Activated T-helper 1 cell treated with anti-CD3 and anti-CD28 coated beads, Interleukin-12 subunit alpha, Interleukin-12 subunit beta, Interleukin-2, Interleukin-4 antibody, amounts not matched to agents 30 ng/mL and 10 ng/mL and 1 ng/mL, durations not matched to agents 14 hours and 24 hours and 36 hours (primary cell): ENCODE results near the gene IFRD2. TPM values are rescaled to one million over a fixed set of nuclear protein-coding genes. Genes with fewer than 3 reads are reported as not detected.
"Not testable (repeated sequence)": the region's sequence is repeated elsewhere in the genome, so short reads cannot be mapped to it uniquely, and the experiment has no call there.

Experiments used
- DNase-seq: peaks from one replicate; pipeline ENCODE4 v3.0.0; 2021; ENCODE audit warnings: low spot score
- H3K27ac Mint-ChIP-seq: one replicate; pipeline ENCODE4 v1.8.0; 2021; ENCODE audit warnings: mild to moderate bottlenecking, mixed read lengths
- H3K27me3 Mint-ChIP-seq: one replicate; pipeline ENCODE4 v1.8.0; 2022; ENCODE audit warnings: mild to moderate bottlenecking, moderate library complexity, mixed read lengths; ENCODE audit not compliant: insufficient read depth
- H3K36me3 Mint-ChIP-seq: one replicate; pipeline ENCODE4 v1.8.0; 2021; ENCODE audit warnings: low read depth, mixed read lengths
- H3K4me1 Mint-ChIP-seq: one replicate; pipeline ENCODE4 v1.8.0; 2021; ENCODE audit warnings: low read depth, mixed read lengths
- H3K4me3 Mint-ChIP-seq: one replicate; pipeline ENCODE4 v1.8.0; 2021; ENCODE audit warnings: mild to moderate bottlenecking, moderate library complexity, mixed read lengths
- H3K9me3 Mint-ChIP-seq: one replicate; pipeline ENCODE4 v1.8.0; 2021; ENCODE audit warnings: mixed read lengths
- intact Hi-C: fragments of 100-400 bp; cut with micrococcal nuclease; formaldehyde crosslinking; loops from one replicate; pipeline ENCODE4 v1.15.1; 2024
- total RNA-seq: library from RNA; stranded (reverse); gene quantifications from 2 replicates; pipeline ENCODE4 v1.2.3, GENCODE V29; 2022

IFRD2 gene
- total RNA-seq, 1 donor from 2014 or later: 215 TPM

DNA sequence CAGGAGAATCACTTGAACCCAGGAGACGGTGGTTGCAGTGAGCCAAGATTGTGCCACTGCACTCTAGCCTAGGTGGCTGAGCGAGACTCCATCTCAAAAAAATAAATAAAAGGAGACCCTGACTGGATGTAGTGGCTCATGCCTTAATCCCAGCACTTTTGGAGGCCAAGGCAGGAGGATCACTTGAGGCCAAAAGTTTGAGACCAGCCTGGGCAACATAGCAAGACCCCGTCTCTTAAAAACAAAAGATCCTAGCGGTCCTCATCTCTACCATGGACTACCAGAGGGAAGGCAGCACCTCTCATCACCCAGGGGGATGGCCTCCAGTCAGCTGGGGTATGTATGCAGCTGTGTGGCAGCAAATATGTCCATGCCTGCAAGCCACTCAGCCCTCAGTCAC, 30.0 kb downstream of the IFRD2 start:
- intact Hi-C loops, H3K27me3 Mint-ChIP-seq, DNase-seq, H3K36me3 Mint-ChIP-seq, H3K4me3 Mint-ChIP-seq, H3K4me1 Mint-ChIP-seq, H3K9me3 Mint-ChIP-seq, H3K27ac Mint-ChIP-seq: not testable (repeated sequence)

DNA sequence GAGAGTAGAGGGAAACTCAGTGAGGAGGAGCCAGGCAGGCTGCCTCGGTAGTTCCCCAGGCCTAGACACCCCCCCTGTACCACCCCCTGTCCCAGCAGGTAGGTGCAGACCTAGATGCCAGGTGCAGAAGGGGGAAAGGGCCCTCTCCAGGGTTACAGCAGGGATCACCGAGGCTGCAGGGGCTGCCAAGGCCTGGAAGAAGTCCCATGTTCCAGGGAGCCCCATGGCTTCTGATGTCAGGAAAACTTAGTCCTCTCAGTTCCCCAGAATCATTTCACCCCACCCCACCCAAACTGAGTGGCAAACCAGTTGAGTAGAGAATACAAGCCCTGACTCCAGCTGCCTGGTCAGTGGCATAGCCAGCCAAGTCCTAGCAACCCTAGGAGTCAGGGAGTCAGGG, 30.7 kb downstream of the IFRD2 start:
- H3K9me3 Mint-ChIP-seq: no peaks in the 10 kb centered on the region
- peak overlapping the region; percentile 33 for H3K4me3 Mint-ChIP-seq
- peaks cover 12% of the 10 kb centered on the region for H3K36me3 Mint-ChIP-seq
- H3K27ac Mint-ChIP-seq: peak overlapping the region; percentile 48
- peaks cover 5% of the 10 kb centered on the region for H3K27me3 Mint-ChIP-seq
- no peak for DNase-seq
- no peaks in the 10 kb centered on the region for H3K4me1 Mint-ChIP-seq
- intact Hi-C loops: loop anchor here (2.0 kb wide), 1 partner anchor 31 kb away; the partner anchor contains the start of gene IFRD2

DNA sequence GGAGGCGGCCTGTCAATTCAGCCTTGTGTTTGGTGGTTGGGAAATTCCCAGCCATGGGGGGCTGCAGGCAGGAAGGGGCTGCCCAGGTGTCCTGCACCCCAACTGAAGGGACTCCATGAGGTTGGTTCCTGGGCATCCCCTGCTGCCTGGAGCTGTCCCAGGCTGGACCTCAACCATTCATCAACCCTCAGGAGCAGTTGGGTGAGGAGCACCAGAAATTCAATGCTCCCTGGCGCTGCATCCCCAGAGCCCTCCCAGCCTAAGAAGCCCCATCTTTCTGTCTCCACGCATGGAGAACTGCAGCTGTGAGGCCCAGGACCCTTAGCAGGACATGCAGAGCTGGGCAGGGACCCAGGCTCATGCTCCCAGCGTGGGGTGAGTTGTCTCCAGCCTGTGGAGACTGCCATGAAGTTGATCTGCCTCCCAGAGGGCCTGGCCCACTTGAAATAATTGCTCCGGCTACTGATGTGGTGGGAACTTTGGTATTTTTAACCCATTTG, 31.2 kb downstream of the IFRD2 start:
- peaks cover 3% of the 10 kb centered on the region for H3K27me3 Mint-ChIP-seq
- H3K27ac Mint-ChIP-seq: peak overlapping the region; percentile 48
- intact Hi-C loops: loop anchor here (1.0 to 2.0 kb wide), 5 partner anchors 12 to 34 kb away; partner anchors contain the start of gene IFRD2
- H3K36me3 Mint-ChIP-seq: peaks cover 14% of the 10 kb centered on the region
- peak overlapping the region; percentile 51 for H3K4me3 Mint-ChIP-seq
- H3K4me1 Mint-ChIP-seq: no peaks in the 10 kb centered on the region
- H3K9me3 Mint-ChIP-seq: no peaks in the 10 kb centered on the region
- no peak for DNase-seq

DNA sequence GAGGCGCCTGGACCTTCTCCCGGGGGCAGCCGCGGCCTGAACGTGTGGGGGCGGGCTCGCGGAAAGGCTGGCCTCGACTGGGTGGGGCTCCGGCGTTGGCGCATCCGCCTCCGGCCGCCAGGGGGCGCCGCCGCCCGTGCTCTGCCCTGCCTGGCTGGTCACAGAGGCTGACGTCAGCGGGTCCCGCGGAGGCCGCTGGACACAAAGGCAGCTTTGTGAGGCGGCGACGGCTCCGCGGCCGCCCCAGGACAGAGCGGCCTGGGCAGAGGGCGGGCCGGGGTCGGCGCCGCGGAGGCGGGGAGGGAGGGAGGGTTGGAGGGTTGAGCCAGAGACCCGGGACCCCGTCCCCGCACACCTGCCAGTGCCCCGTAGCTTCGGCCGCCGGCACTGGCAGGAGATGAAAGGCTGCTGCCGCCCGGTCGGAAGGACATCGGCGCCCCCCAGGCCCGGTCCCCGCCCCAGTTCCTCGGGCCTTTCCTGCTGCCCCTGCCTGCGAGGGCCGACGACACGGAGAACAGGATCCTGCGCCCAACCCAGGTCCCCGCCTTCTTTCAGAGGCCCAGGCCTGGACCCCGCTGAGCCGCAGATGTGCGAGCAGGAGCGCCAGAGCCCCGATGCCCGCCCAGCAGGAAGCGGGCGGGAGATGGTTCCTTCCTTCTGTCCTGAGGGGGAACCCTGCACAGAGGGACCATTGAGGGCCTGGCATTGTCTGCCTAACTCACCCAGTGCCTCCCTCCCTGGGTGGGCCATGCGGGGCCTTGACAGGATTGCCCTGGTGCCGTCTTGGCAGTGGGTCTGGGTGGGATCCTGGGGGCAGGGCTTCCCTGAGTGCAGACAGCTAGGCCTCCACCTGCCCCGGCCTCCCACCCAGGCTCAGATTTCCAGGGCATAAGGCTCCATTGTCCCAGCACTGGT, 31.9 kb downstream of the IFRD2 start:
- intact Hi-C loops: loop anchor here (1.0 to 2.0 kb wide), 5 partner anchors 13 to 33 kb away; partner anchors contain the start of gene IFRD2
- DNase-seq: peak; percentile 86
- Mint-ChIP-seq H3K27ac (peak overlapping the region; percentile 68), H3K4me1 (no peaks in the 10 kb centered on the region), H3K27me3 (peaks cover 1% of the 10 kb centered on the region), H3K9me3 (no peaks in the 10 kb centered on the region), H3K4me3 (peak overlapping the region; percentile 68), H3K36me3 (peaks cover 14% of the 10 kb centered on the region)

DNA sequence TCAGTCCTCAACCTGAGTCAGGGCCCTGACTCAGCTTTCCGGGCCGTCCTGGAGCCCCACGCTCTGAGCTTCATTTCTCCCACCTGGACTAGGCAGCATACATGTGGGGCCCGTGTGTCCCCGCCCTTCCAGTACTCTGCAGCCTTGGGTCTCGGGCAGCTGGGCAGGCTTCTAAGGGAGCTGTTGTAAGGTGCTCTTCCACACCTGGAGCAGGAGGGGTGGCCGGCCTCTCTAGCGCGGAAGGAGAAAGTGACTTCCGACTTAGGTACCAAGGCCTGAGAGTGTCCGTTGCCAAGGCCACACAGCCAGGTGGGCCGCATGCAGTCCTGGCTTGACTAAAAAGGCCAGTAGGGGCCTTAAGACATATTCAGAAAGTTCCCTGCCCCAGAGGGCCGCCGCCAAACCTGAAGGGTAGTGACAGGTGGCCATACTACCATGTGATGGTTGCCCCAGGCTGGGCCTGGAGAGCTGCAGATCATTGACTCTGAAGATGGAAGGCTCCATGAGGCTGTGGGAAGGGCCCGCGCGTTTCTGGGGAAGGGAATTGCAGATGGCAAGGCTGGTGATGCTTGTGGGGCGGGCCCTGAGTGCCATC, 32.7 kb downstream of the IFRD2 start:
- DNase-seq: no peak
- H3K4me1 Mint-ChIP-seq: no peaks in the 10 kb centered on the region
- H3K36me3 Mint-ChIP-seq: peaks cover 14% of the 10 kb centered on the region
- H3K27me3 Mint-ChIP-seq: peaks cover 1% of the 10 kb centered on the region
- H3K9me3 Mint-ChIP-seq: no peaks in the 10 kb centered on the region
- peak overlapping the region; percentile 68 for H3K4me3 Mint-ChIP-seq
- H3K27ac Mint-ChIP-seq: peak overlapping the region; percentile 68
- intact Hi-C loops: loop anchor here (1.0 to 2.0 kb wide), 5 partner anchors 13 to 33 kb away; partner anchors contain the start of gene IFRD2

DNA sequence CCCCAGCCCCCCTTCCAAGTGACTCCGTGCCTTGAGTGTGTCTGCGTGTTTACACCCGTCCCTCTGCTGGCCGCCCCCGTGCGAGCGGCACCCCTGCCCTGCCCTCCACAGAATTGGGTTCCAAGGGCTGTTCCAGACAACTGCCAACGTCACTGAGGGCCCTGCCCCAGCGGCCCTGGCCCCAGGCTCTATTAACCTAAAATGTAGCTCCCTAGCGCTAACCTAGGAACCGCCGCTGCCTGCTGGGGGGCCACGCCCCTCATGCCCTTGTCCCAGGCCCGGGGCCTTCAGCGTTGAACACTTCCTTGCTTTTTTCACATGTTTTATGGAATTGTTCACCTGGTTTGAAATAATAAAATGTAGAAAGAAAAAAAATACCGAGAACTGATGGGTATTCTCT, 33.2 kb downstream of the IFRD2 start:
- Mint-ChIP-seq H3K9me3 (no peaks in the 10 kb centered on the region), H3K4me1 (no peaks in the 10 kb centered on the region), H3K4me3 (no peak overlapping the region), H3K27me3 (peaks cover 1% of the 10 kb centered on the region), H3K36me3 (peaks cover 14% of the 10 kb centered on the region), H3K27ac (no peak overlapping the region)
- intact Hi-C loops: no loop called here
- DNase-seq: no peak

DNA sequence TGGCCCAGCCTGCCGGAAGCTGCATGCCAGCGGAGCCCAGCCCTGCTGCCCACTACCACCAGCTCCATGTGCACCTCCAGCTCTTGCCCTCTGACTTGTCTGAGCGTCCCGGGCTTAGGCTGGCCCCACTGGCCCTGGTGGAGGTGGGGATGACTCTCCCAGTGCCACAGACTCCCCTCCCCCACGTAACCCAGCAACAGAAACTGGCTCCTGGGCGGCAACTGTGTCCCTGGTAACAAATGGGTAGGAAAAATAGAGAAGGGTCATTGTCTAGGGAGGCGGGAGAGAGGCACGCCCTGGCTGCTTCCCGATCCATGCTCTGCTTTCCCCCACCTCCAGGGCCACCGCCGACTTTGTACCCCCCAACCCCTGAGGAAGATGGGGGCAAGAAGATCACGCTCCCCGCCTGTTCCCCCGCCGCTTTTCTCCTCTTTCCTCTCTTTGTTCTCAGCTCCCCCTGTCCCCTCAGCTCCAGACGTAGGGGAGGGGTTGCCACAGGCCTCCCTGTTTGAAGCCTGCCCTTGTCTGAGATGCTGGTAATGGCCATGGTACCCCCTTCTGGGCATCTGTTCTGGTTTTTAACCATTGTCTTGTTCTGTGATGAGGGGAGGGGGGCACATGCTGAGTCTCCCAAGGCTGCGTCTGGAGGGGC, 34.1 kb downstream of the IFRD2 start:
- intact Hi-C loops: no loop called here
- no peak for DNase-seq
- Mint-ChIP-seq H3K27ac (no peak overlapping the region), H3K9me3 (no peaks in the 10 kb centered on the region), H3K4me1 (no peaks in the 10 kb centered on the region), H3K4me3 (no peak overlapping the region), H3K27me3 (peaks cover 1% of the 10 kb centered on the region), H3K36me3 (peaks cover 18% of the 10 kb centered on the region)

DNA sequence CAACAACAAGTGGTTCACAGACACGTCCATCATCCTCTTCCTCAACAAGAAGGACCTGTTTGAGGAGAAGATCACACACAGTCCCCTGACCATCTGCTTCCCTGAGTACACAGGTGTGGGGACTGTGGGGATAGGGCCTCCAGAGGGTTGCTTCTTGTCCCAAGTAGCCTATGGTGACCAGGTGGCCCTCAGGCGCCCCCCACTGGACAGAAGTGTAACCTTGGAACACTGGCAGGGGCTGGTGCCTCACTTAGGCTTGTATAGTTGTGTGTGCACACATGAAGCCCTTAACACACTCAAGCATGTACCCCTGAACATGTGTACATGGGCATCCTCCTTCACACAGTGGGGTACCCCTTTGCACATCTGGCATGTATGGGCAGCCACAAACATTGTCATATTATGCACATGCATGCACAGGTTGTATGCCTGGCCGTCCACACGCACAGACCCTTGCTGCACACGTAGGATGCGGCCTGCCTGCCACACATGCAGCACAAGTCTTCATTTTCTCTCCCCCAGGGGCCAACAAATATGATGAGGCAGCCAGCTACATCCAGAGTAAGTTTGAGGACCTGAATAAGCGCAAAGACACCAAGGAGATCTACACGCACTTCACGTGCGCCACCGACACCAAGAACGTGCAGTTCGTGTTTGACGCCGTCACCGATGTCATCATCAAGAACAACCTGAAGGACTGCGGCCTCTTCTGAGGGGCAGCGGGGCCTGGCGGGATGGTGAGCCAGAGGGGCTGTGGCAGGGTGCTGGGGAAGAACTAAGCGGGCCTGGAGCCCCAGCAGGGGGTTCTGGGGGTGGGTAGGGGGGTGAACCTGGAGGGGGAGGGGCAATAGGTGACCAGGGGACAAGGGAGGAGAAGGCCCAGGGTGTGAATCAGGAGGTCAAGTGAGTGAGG, 35.0 kb downstream of the IFRD2 start:
- Mint-ChIP-seq H3K4me1 (no peaks in the 10 kb centered on the region), H3K4me3 (no peak overlapping the region), H3K36me3 (peaks cover 18% of the 10 kb centered on the region), H3K27me3 (peaks cover 1% of the 10 kb centered on the region), H3K9me3 (no peaks in the 10 kb centered on the region), H3K27ac (peak overlapping the region; percentile 40)
- no peak for DNase-seq
- intact Hi-C loops: no loop called here

DNA sequence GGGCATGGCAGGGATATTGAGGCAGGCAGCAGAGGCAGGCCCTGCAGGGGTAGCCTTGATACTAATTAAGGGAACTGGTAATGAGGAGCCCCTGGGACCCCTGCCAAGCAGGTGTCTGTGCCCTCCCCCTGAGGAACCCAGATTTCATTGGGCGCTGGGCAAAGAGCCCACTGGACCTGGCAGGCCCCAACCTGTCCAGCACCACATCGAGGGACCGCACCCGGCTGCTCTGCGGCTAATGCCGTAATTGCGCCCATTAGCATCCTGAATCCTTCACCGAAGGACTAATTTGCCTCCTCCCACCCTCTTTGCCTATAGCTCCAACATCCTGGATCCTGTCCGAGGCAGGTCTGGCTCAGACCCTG, 37.0 kb downstream of the IFRD2 start:
- Mint-ChIP-seq H3K27me3 (peaks cover 1% of the 10 kb centered on the region), H3K4me1 (peaks cover 10% of the 10 kb centered on the region), H3K36me3 (peaks cover 23% of the 10 kb centered on the region), H3K9me3 (no peaks in the 10 kb centered on the region), H3K27ac (no peak overlapping the region), H3K4me3 (no peak overlapping the region)
- DNase-seq: no peak
- intact Hi-C loops: no loop called here

DNA sequence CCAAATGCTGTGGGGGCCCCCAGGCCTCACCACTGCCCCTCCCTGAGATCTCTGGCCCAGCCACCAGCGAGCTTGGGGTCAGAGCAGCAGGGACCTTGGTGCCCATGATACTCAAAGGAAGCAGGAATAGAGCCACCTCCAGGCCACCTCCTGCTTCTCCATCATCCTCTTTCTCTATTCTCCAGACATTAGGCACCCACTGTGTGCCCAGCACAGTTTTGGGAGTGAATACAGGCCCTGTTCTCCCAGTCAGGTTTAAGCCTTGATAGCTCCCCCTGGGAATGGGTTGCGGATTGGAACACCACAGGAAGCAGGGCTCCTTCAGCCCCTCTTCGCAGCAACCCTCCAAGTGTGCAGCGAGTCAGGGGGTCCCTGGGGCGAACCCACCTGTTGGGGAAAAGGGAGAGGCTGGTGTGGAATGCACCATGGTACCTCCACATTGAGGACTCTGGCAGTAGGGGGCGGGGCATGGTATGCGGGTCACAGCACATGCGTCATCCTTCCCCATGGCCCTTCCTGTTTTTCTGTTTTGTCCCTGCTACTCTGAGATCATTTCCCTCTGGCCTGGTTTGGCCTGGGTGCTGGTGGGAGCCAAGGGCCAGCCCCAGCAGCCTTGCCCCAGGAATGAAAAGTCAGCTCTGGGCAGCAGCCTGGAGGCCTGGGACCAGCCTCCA, 37.5 kb downstream of the IFRD2 start:
- no peak for DNase-seq
- Mint-ChIP-seq H3K9me3 (no peaks in the 10 kb centered on the region), H3K27ac (no peak overlapping the region), H3K27me3 (peaks cover under 1% of the 10 kb centered on the region), H3K4me1 (peaks cover 13% of the 10 kb centered on the region), H3K36me3 (peaks cover 23% of the 10 kb centered on the region), H3K4me3 (no peak overlapping the region)
- intact Hi-C loops: no loop called here

DNA sequence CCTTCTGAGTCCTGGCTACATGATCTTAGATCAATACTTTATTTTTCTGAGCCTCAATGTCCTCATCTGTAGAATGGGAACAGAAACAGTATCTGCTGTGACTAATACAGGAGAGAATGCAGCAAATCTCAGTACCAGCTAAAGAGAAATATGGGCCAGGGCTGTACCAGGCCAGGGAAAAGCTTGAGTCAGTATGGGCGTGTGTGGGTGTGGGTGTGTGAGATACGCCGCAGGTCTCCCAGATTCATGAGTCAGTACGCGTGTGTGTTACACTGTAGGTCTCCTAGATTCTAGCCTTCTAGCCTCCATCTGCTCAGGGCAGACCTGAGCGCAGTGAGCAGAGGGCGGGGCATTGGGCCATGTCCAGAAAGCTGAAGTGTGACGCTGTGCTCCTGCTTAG, 41.0 kb downstream of the IFRD2 start:
- no peaks in the 10 kb centered on the region for H3K9me3 Mint-ChIP-seq
- H3K4me3 Mint-ChIP-seq: no peak overlapping the region
- no peaks in the 10 kb centered on the region for H3K27me3 Mint-ChIP-seq
- H3K4me1 Mint-ChIP-seq: peaks cover 32% of the 10 kb centered on the region
- H3K27ac Mint-ChIP-seq: peak overlapping the region; percentile 59
- intact Hi-C loops: no loop called here
- no peak for DNase-seq
- peaks cover 11% of the 10 kb centered on the region for H3K36me3 Mint-ChIP-seq

DNA sequence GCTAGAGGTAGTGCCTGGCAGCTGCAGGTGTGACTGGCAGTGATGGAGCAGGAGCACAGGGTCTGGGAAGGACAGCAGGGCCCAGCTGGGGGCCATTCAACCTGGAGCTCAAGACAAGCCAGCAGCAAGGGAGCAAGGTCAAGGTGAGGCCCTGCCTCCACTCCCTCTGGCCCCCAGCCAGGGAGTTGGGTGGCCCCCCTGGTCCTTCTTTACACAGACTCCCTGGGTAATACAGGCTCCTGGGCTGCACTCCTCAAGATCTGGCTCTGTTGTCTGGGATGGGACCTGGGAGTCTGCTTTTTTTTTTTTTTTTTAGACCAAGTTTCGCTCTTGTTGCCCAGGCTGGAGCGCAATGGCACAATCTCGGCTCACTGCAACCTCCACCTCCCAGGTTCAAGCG, 41.7 kb downstream of the IFRD2 start:
- Mint-ChIP-seq H3K36me3 (peaks cover 11% of the 10 kb centered on the region), H3K27ac (no peak overlapping the region), H3K9me3 (no peaks in the 10 kb centered on the region), H3K27me3 (no peaks in the 10 kb centered on the region), H3K4me1 (peaks cover 37% of the 10 kb centered on the region), H3K4me3 (no peak overlapping the region)
- intact Hi-C loops: no loop called here
- no peak for DNase-seq
